ENCODE data around the gene PEX14.

Gene PEX14

DNA sequence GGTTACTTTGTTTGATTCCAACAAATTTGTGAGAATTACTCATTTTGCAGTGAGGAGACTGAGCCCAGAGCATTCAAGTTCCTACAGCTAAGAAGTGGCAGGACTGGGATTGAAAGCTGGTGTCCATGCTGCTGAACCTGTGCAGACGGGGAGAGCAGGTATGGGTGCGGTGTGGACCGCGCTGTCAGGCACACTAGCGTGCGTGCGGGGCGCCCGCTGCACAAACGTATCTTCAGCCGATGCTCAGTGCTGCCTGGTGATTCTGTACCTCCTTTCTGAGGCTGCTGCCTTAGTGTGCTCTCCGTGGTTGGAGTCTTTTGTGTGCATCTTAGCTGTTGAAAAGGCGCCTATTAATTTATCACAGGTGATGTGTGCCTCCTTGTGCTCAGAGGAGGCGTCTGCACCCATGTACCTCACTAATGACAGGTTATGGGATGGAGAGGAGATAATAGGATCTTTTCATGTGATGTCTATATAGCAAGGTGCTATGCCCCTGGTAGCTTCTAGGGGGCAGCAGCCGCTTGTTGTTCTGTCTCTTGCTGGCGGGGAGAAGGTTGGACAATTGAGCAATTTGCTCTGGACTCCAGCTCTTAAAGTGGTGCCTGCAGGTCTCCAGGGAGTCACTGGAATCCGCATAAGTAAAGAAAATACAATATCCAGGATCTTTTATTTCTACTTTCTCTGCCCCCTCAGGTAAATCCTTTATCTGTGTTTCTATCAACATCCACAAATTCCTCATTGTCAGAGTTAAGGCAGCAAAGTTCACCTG is 32.5 kb downstream of the PEX14 start:
- H2AFZ ChIP-seq (ENCODE audit: low read depth, low read length) = no peak overlapping the region
- no peak overlapping the region for H3K4me3 ChIP-seq (ENCODE audit: low read length)
- H3K36me3 ChIP-seq (ENCODE audit: insufficient read depth, low read length) = peaks cover 4% of the 10 kb centered on the region
- H3K4me1 ChIP-seq (ENCODE audit: insufficient read depth, low read length) = peaks cover 13% of the 10 kb centered on the region
- H3K27me3 ChIP-seq (ENCODE audit: insufficient read depth, low read length) = no peaks in the 10 kb centered on the region
- H3K9me3 ChIP-seq (ENCODE audit: low read length) = peaks cover 2% of the 10 kb centered on the region

DNA sequence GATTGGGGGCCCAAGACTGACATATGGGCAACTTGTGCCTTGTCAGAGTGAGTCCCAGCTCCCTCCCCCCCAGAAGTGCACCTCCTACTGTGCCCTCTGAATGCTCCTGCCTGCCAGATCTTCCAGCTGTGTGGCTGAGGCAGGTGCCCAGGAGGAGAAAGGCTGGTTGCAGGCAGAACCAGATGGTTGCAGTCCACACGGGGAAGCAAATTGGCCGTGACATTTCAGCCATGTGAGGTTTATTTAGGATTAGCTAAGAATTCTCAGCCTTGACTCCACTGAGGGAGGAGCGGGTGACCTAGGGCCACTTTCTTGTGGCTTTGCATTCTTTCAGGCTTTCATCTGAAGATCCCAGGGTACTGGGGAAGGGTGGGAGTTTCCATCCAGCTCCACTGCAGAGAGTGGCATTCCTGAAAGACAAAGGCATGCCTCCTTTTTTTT is 33.8 kb downstream of the PEX14 start:
- Histone ChIP-seq H3K9me3 (ENCODE audit: low read length) (peaks cover 2% of the 10 kb centered on the region), H2AFZ (ENCODE audit: low read depth, low read length) (no peak overlapping the region), H3K36me3 (ENCODE audit: insufficient read depth, low read length) (peaks cover 4% of the 10 kb centered on the region), H3K4me3 (ENCODE audit: low read length) (no peak overlapping the region), H3K27me3 (ENCODE audit: insufficient read depth, low read length) (no peaks in the 10 kb centered on the region), H3K4me1 (ENCODE audit: insufficient read depth, low read length) (peaks cover 14% of the 10 kb centered on the region)

DNA sequence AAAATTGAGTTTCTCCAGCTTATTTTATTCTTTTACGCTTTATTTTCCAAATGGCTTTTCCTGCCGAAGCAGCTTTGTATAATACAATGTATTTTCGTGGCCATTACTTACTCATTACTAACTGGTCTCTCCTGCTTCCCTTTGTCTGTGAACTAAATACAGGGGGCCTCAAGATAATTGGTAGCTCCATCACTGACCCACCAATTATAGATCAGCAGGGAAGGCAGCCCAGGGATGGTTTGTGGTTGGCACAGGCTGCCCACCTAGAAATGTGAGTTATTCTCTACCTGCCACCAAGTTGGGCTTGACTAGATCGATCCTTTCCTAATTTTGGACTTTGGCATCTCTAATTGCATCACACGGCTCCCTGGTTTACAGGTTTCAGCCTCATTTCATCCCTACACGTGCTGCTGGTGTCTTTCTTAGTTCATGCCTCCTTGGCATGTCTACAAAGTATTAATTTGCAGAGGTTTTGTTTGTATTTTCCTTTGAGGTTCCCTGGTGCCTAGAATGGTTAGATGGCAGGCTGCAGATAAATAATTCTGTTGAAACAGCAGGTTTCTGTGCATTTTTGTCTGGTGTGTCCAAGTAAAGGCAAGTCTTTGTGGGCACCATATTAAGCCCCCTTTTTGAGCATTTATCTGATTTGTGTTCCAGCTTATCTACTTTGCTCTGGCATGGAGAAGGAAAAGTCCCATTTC is 35.2 kb downstream of the PEX14 start:
- H3K4me3 ChIP-seq (ENCODE audit: low read length) = no peak overlapping the region
- H3K27me3 ChIP-seq (ENCODE audit: insufficient read depth, low read length) = no peaks in the 10 kb centered on the region
- no peak overlapping the region for H2AFZ ChIP-seq (ENCODE audit: low read depth, low read length)

DNA sequence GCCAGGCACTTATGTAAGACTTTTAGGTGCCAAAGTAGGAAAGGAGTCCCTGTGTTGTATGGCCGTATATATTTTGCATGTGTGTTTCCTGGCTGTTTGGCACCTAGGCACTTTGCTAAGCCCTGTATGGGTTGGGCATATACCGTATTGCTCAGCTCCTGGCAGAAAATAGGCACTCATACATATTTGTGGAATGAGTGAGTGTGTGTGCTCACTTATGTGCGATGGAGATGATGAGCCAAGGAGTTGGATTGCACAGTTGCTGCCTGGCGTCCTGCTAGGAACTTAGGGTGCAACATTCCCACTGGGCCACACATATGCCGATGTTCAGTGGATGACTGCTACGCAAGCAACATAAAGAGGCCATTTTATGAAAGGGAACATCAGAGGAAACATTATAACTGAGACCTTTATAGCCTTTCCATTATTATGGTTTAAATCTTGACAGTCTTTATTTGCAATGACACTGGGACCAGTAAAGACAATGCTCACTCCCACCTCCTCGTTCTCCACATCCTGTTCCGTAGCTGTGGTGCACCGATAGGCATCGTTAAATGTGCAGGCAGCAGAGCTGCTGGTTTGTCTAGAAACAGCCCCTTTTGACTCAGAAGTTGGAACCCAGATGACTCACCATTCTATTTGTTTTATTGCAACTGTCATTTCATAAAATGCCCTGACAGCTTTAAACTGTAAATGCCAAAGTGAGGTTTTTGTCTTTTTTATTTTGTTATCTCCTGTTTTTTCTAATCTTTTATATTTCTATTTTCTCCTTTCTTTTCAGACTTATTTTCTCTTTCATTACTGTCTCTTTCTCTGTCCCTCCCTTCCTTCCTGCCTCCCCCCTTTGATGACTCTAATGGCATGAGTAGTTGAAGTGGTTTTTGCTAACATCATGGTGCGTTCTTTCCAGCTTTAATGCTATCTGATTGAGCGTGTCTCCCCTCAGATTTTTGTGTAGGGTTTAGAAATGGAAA is 36.1 kb downstream of the PEX14 start:
- H3K9me3 ChIP-seq (ENCODE audit: low read length) = peaks cover 2% of the 10 kb centered on the region
- no peaks in the 10 kb centered on the region for H3K27me3 ChIP-seq (ENCODE audit: insufficient read depth, low read length)
- H3K36me3 ChIP-seq (ENCODE audit: insufficient read depth, low read length) = peaks cover 4% of the 10 kb centered on the region
- H3K4me1 ChIP-seq (ENCODE audit: insufficient read depth, low read length) = peaks cover 12% of the 10 kb centered on the region
- H2AFZ ChIP-seq (ENCODE audit: low read depth, low read length) = no peak overlapping the region
- no peak overlapping the region for H3K4me3 ChIP-seq (ENCODE audit: low read length)

More for the DNA sequence above, 35.2 kb downstream of the PEX14 start:
- H3K36me3 ChIP-seq (ENCODE audit: insufficient read depth, low read length) = peaks cover 4% of the 10 kb centered on the region
- H3K4me1 ChIP-seq (ENCODE audit: insufficient read depth, low read length) = peaks cover 12% of the 10 kb centered on the region
- peaks cover 2% of the 10 kb centered on the region for H3K9me3 ChIP-seq (ENCODE audit: low read length)

DNA sequence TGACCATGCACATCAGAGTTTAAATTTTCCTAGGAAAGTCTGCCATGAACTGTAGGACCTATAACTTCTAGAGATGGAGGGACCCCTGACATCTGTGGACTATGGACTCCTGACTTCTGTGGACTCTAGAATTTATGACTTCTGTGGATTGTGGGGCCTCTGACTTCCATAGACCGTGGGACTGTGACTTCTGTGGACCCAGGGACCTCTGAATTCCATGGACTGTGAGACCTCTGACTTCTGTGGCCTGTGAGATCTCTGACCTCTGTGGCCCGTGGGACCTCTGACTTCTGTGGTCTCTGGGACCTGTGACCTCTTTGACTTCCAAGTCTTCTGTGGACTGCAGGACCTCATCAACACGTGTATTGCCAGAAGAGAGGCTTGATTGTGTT is 36.7 kb downstream of the PEX14 start:
- peaks cover 2% of the 10 kb centered on the region for H3K9me3 ChIP-seq (ENCODE audit: low read length)
- H3K27me3 ChIP-seq (ENCODE audit: insufficient read depth, low read length) = no peaks in the 10 kb centered on the region
- H3K36me3 ChIP-seq (ENCODE audit: insufficient read depth, low read length) = peaks cover 4% of the 10 kb centered on the region
- H3K4me3 ChIP-seq (ENCODE audit: low read length) = no peak overlapping the region
- peaks cover 12% of the 10 kb centered on the region for H3K4me1 ChIP-seq (ENCODE audit: insufficient read depth, low read length)
- no peak overlapping the region for H2AFZ ChIP-seq (ENCODE audit: low read depth, low read length)

DNA sequence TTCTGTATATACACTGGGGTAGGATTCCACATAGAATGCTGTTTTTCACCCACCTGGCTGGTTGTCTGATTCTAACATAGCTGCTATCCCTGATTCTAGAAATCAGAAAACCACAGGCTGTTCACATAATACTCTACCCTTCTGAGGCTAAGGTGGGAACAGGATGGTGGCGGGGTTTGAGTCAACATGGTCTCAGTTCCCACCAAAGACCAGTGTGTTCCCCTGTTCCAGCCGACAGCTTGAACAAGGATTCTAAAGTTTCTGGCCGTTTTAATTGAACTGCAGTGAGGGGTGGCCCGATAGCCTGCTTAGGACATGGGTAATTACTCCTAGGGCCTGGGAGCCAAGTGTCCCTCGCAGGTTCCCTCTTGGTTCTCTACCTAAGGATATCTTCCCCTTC is 38.4 kb downstream of the PEX14 start:
- Histone ChIP-seq H3K36me3 (ENCODE audit: insufficient read depth, low read length) (peaks cover 4% of the 10 kb centered on the region), H3K9me3 (ENCODE audit: low read length) (peaks cover 2% of the 10 kb centered on the region), H3K4me3 (ENCODE audit: low read length) (no peak overlapping the region), H3K4me1 (ENCODE audit: insufficient read depth, low read length) (peaks cover 12% of the 10 kb centered on the region), H3K27me3 (ENCODE audit: insufficient read depth, low read length) (no peaks in the 10 kb centered on the region), H2AFZ (ENCODE audit: low read depth, low read length) (no peak overlapping the region)

DNA sequence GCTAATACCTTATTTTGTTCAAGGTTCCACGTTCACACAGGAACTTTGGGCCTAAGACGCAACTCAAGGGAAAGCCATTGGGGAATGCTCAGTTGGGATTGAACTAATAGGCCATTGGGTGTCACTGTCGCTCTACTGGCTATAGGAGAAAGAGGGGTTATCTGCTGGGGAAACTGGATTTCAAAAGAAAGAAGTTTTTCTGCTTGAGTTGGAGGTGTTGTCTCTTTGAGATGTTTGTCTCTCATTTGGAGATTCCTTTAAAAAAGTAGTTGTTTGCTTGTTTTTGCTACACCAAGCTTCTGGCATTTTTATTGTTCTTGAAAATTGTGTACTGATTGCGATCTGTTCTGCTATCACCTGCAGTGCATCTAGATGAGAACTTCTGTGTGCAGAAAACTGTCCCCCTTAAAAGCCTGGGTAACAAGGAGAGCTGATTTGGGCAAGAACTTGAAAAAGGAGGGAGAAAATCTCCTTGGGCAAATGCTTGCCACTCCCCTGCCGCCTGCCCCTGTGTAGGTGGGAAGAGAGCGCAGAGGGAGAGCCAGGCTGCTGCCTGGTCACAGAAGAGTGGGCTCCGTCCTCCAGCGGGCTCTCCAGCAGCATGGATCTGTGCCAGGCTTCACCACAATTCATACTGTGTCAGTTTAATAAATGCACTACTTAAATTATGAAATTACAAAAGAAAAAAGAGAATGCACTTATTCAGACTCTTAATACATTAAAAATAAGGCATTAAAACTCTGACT is 39.9 kb downstream of the PEX14 start:
- peaks cover 18% of the 10 kb centered on the region for H3K4me1 ChIP-seq (ENCODE audit: insufficient read depth, low read length)

DNA sequence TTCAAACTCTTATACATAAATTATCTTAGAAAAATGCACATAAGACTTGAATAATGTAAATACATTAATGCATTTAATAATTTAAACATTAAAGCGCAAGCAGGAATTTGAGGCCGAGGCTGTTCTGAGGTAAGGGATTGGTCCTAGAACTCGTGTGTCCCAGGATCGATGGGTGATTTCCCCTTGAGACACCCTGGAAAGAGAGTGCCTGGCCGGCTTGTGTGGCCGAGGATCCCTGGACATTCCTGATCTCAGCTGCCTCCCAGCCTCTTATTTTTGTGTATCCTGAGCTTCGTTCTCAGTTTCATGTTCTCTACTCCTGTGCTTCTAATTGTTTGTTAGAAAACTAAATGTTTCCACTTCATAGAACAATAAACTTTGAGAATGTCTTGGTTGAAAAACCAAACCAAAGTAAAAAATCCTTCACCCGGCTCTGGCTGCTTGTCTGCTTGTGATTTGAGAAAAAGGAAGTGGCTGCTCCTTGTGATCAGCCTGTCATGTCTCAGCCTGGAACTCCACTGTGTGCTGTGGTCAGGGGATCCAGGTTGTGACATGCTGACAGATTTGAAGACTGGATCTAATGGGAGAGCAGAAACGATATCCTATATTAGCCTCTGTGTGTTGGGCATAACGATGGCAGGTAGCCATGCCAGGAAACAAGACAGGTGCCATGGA is 40.7 kb downstream of the PEX14 start:
- Histone ChIP-seq H3K27me3 (ENCODE audit: insufficient read depth, low read length) (no peaks in the 10 kb centered on the region), H3K4me3 (ENCODE audit: low read length) (no peak overlapping the region), H2AFZ (ENCODE audit: low read depth, low read length) (no peak overlapping the region), H3K36me3 (ENCODE audit: insufficient read depth, low read length) (peaks cover 4% of the 10 kb centered on the region), H3K9me3 (ENCODE audit: low read length) (no peaks in the 10 kb centered on the region), H3K4me1 (ENCODE audit: insufficient read depth, low read length) (peaks cover 18% of the 10 kb centered on the region)

More for the DNA sequence above, 39.9 kb downstream of the PEX14 start:
- Histone ChIP-seq H2AFZ (ENCODE audit: low read depth, low read length) (no peak overlapping the region), H3K36me3 (ENCODE audit: insufficient read depth, low read length) (peaks cover 4% of the 10 kb centered on the region), H3K4me3 (ENCODE audit: low read length) (no peak overlapping the region), H3K27me3 (ENCODE audit: insufficient read depth, low read length) (no peaks in the 10 kb centered on the region), H3K9me3 (ENCODE audit: low read length) (no peaks in the 10 kb centered on the region)

DNA sequence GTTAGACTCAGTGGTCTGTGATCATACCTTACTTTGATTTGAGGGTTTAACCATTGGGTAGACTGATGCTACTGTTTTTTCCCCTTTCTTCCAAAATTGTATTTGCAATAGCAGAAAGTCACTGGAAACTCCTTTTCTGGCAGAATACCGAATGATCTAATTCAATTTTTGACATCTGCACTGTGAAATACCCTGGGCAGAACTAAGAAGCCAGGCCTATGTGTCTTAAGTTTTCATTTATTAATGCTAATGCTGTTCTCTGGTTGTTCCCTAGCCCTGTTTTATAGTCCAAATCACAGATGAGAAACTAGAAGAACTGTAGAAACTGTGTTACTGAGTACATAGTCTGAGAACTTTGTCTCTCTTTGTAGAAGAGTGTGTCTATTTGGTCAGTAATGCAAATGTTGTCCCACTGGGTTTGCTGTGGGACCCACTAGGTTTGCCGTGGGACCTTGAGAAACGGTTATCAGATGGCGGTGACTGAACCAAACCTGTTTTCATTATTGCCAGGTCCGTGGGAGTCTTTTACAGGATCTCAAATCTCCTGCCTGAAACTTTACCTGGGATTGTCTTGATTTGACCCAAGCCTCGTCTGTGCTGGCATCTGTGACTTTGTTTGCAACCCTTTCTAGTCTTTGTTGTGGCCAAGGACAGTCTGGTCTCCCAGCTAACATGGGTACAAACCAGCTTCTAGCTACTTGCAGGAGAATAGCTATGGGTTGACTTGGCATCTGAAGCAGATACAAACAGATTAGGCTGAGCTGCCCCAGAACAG is 41.4 kb downstream of the PEX14 start:
- Histone ChIP-seq H3K27me3 (ENCODE audit: insufficient read depth, low read length) (no peaks in the 10 kb centered on the region), H3K9me3 (ENCODE audit: low read length) (no peaks in the 10 kb centered on the region), H3K4me3 (ENCODE audit: low read length) (no peak overlapping the region), H2AFZ (ENCODE audit: low read depth, low read length) (no peak overlapping the region), H3K4me1 (ENCODE audit: insufficient read depth, low read length) (peaks cover 18% of the 10 kb centered on the region), H3K36me3 (ENCODE audit: insufficient read depth, low read length) (peaks cover 4% of the 10 kb centered on the region)

DNA sequence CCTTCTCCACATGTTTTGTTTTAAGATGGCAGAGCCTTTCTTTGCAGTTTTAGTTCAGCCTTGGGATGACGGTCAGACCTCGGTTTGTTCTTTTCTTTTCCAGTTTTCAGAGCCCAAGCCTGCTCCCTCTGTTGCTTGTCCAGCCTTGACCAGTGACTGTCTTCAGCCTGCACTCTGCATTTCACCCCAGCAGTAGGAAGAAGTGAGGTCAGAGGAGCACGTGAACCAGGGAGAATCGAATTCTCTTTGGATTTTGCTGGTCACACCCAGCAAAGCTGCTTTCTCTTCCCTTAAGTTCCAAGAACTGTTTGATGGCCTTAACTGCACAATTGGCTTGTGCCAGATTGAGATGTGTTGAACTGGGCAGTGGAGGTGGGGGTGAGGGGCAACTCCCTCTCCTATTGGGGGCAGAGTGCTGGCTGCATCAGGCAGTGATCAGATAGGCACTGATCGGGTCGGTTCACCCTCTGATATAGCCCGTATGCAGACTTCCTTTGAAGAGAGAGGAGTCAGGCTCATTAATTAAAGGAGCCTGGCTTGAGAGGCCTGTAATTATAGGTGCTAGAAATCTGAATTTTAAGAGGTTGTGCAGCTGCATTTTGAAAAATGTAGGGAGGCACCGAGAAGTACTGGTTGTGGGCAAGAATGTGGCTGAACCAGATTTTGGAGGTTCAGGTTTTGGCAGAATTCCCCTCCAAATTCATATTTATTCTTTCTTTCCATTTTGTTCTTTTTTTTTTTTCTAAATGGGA is 42.4 kb downstream of the PEX14 start:
- no peak overlapping the region for H3K4me3 ChIP-seq (ENCODE audit: low read length)
- no peaks in the 10 kb centered on the region for H3K36me3 ChIP-seq (ENCODE audit: insufficient read depth, low read length)
- H3K4me1 ChIP-seq (ENCODE audit: insufficient read depth, low read length) = peaks cover 16% of the 10 kb centered on the region
- no peak overlapping the region for H2AFZ ChIP-seq (ENCODE audit: low read depth, low read length)
- H3K27me3 ChIP-seq (ENCODE audit: insufficient read depth, low read length) = no peaks in the 10 kb centered on the region
- no peaks in the 10 kb centered on the region for H3K9me3 ChIP-seq (ENCODE audit: low read length)

DNA sequence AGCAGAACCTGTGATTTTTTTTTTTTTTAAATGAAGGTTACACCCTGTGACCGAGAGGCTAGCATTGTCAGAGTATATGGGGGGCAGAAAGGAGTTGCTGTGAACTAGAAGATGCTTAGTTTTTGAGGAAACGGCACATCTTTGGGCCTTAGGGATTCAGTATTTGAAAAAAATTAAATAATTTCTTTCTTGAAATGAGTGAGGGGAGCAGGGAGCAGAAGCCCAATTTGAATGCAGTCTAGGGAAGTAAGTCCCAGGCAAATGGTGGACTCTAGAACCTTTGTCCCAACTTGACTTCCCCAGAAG is 42.9 kb downstream of the PEX14 start:
- Histone ChIP-seq H3K9me3 (ENCODE audit: low read length) (no peaks in the 10 kb centered on the region), H3K4me1 (ENCODE audit: insufficient read depth, low read length) (peaks cover 16% of the 10 kb centered on the region), H3K4me3 (ENCODE audit: low read length) (no peak overlapping the region), H3K36me3 (ENCODE audit: insufficient read depth, low read length) (no peaks in the 10 kb centered on the region), H3K27me3 (ENCODE audit: insufficient read depth, low read length) (no peaks in the 10 kb centered on the region), H2AFZ (ENCODE audit: low read depth, low read length) (no peak overlapping the region)

Data from neuron (in vitro differentiated cells).